CD8-positive, alpha-beta memory T cell (primary cell): Measurements from ENCODE around the gene EPHB1. TPM values are rescaled to one million over a fixed set of nuclear protein-coding genes. Genes with fewer than 3 reads are reported as not detected.

ENCODE experiments used
- CTCF ChIA-PET: fragments of 350-600 bp; sonication (Branson Sonifier 250); formaldehyde crosslinking; loops from one replicate; lab custom pipeline; 2021; ENCODE audit warnings: antibody characterized with exemption; lab: Charles Lee
- POLR2A ChIA-PET: fragments of 350-600 bp; sonication (Branson Sonifier 250); formaldehyde crosslinking; loops from one replicate; lab custom pipeline; 2021; ENCODE audit warnings: antibody characterized with exemption; lab: Charles Lee
- DNase-seq, 5 donors: peaks; one replicate each; pipeline versions ENCODE4 v3.0.0 to v3.0.0-alpha.2; 2020 to 2022; ENCODE audit warnings: mixed read lengths in 1 of 5
- H3K27ac ChIP-seq: one replicate; pipeline ENCODE4 v1.7.0; 2013; ENCODE audit warnings: low read depth, mild to moderate bottlenecking, low read length, moderate library complexity
- H3K27me3 ChIP-seq: 2 replicates; pipeline ENCODE4 v1.7.0; 2013; ENCODE audit warnings: low read length, mild to moderate bottlenecking; ENCODE audit not compliant: insufficient read depth, poor library complexity, severe bottlenecking
- H3K36me3 ChIP-seq: 2 replicates; pipeline ENCODE4 v1.7.0; 2013; ENCODE audit warnings: mild to moderate bottlenecking, low read length, moderate library complexity; ENCODE audit not compliant: insufficient read depth
- H3K4me1 ChIP-seq: 2 replicates; pipeline ENCODE4 v1.7.0; 2013; ENCODE audit warnings: mild to moderate bottlenecking, low read length, moderate library complexity; ENCODE audit not compliant: insufficient read depth
- H3K4me3 ChIP-seq: 2 replicates; pipeline ENCODE4 v1.7.0; 2013; ENCODE audit warnings: mild to moderate bottlenecking, low read length
- H3K9me3 ChIP-seq: 2 replicates; pipeline ENCODE4 v1.7.0; 2013; ENCODE audit warnings: mild to moderate bottlenecking, low read length
- H3K27ac Mint-ChIP-seq, 8 donors: one replicate each; pipeline ENCODE4 v1.8.0; 2020 to 2021; ENCODE audit warnings: mixed read lengths in 8 of 8, mild to moderate bottlenecking in 6 of 8, inconsistent platforms in 3 of 8, moderate library complexity in 3 of 8
- H3K27me3 Mint-ChIP-seq, 2 donors: one replicate each; pipeline ENCODE4 v1.8.0; 2020 to 2021; ENCODE audit warnings: mixed read lengths in 2 of 2, mild to moderate bottlenecking in 1 of 2, moderate library complexity in 1 of 2
- H3K36me3 Mint-ChIP-seq, 3 donors: one replicate each; pipeline ENCODE4 v1.8.0; 2020 to 2021; ENCODE audit warnings: mixed read lengths in 3 of 3, inconsistent platforms in 1 of 3, mild to moderate bottlenecking in 1 of 3
- H3K4me1 Mint-ChIP-seq, 3 donors: one replicate each; pipeline ENCODE4 v1.8.0; 2020 to 2021; ENCODE audit warnings: mixed read lengths in 3 of 3, inconsistent platforms in 1 of 3, mild to moderate bottlenecking in 1 of 3
- H3K4me3 Mint-ChIP-seq, 7 donors: one replicate each; pipeline ENCODE4 v1.8.0; 2020 to 2021; ENCODE audit warnings: mixed read lengths in 7 of 7, mild to moderate bottlenecking in 6 of 7, moderate library complexity in 4 of 7, inconsistent platforms in 2 of 7
- H3K9me3 Mint-ChIP-seq, 5 donors: one replicate each; pipeline ENCODE4 v1.8.0; 2020 to 2022; ENCODE audit warnings: mixed read lengths in 5 of 5, mild to moderate bottlenecking in 3 of 5, moderate library complexity in 2 of 5, inconsistent platforms in 1 of 5
- polyA plus RNA-seq: library from polyadenylated mRNA; unstranded; fragments of 300-500 nt; fragmentation: Illumina TruSeq; gene quantifications from one replicate; pipeline ENCODE4 v1.2.3, GENCODE V29; 2021
- total RNA-seq, 2 experiments: library from RNA; stranded (reverse); gene quantifications; one replicate each; pipeline ENCODE4 v1.2.3, GENCODE V29; 2021

EPHB1 gene
- total and polyA plus RNA-seq, 3 experiments from 2014 or later: 0.10 TPM; not detected in 2

GRCh38 chr3:135238871-135239614 is 444.0 kb downstream of the EPHB1 start:
- Mint-ChIP-seq H3K9me3 (peaks cover 0 to 2% (median 0%) of the 10 kb centered on the region in 5 donors), H3K36me3 (no peaks in the 10 kb centered on the region), H3K4me1 (no peaks in the 10 kb centered on the region), H3K27ac (no peak overlapping the region), H3K4me3 (no peak overlapping the region), H3K27me3 (peaks cover 0 to 4% of the 10 kb centered on the region in 2 donors)
- Histone ChIP-seq H3K27ac (no peak overlapping the region), H3K36me3 (no peaks in the 10 kb centered on the region), H3K4me3 (no peak overlapping the region), H3K27me3 (no peaks in the 10 kb centered on the region), H3K4me1 (no peaks in the 10 kb centered on the region), H3K9me3 (no peaks in the 10 kb centered on the region)
- ChIA-PET CTCF (no interaction called here), POLR2A (no interaction called here)
- DNase-seq: no peak

GRCh38 chr3:135239615-135239884 is 444.5 kb downstream of the EPHB1 start:
- no peaks in the 10 kb centered on the region for H3K36me3 ChIP-seq
- DNase-seq: no peak
- H3K36me3 Mint-ChIP-seq: no peaks in the 10 kb centered on the region
- no peaks in the 10 kb centered on the region for H3K4me1 Mint-ChIP-seq
- ChIA-PET CTCF (no interaction called here), POLR2A (no interaction called here)
- no peak overlapping the region for H3K4me3 ChIP-seq
- H3K27ac Mint-ChIP-seq: no peak overlapping the region
- H3K27ac ChIP-seq: no peak overlapping the region
- H3K27me3 ChIP-seq: no peaks in the 10 kb centered on the region
- H3K4me3 Mint-ChIP-seq: no peak overlapping the region
- H3K27me3 Mint-ChIP-seq: peaks cover 0 to 4% of the 10 kb centered on the region in 2 donors
- H3K9me3 ChIP-seq: no peaks in the 10 kb centered on the region
- H3K4me1 ChIP-seq: no peaks in the 10 kb centered on the region
- peaks cover 0 to 5% (median 0%) of the 10 kb centered on the region in 5 donors for H3K9me3 Mint-ChIP-seq

- no peaks in the 10 kb centered on the region for H3K9me3 ChIP-seq
- H3K27ac ChIP-seq: no peak overlapping the region
- H3K27ac Mint-ChIP-seq: no peak overlapping the region
- no peak overlapping the region for H3K4me3 Mint-ChIP-seq
- H3K4me3 ChIP-seq: no peak overlapping the region
- H3K36me3 Mint-ChIP-seq: no peaks in the 10 kb centered on the region
- peaks cover 0 to 2% of the 10 kb centered on the region in 2 donors for H3K27me3 Mint-ChIP-seq
- no peaks in the 10 kb centered on the region for H3K36me3 ChIP-seq
- no peaks in the 10 kb centered on the region for H3K4me1 ChIP-seq
- ChIA-PET CTCF (no interaction called here), POLR2A (no interaction called here)
- DNase-seq: no peak
- no peaks in the 10 kb centered on the region for H3K27me3 ChIP-seq
- H3K4me1 Mint-ChIP-seq: no peaks in the 10 kb centered on the region
- H3K9me3 Mint-ChIP-seq: peaks cover 0 to 5% (median 0%) of the 10 kb centered on the region in 5 donors
Observed at GRCh38 chr3:135240426-135240825, 445.4 kb downstream of the EPHB1 start.

- POLR2A ChIA-PET: no interaction called here
- CTCF ChIA-PET: no interaction called here
- H3K27me3 Mint-ChIP-seq: peaks cover 0 to 2% of the 10 kb centered on the region in 2 donors
- no peak for DNase-seq
- H3K36me3 Mint-ChIP-seq: no peaks in the 10 kb centered on the region
- no peaks in the 10 kb centered on the region for H3K4me1 ChIP-seq
- no peak overlapping the region for H3K27ac ChIP-seq
- H3K36me3 ChIP-seq: no peaks in the 10 kb centered on the region
- no peaks in the 10 kb centered on the region for H3K9me3 ChIP-seq
- H3K27ac Mint-ChIP-seq: no peak overlapping the region
- peaks cover 0 to 5% (median 0%) of the 10 kb centered on the region in 5 donors for H3K9me3 Mint-ChIP-seq
- no peaks in the 10 kb centered on the region for H3K27me3 ChIP-seq
- no peaks in the 10 kb centered on the region for H3K4me1 Mint-ChIP-seq
- no peak overlapping the region for H3K4me3 Mint-ChIP-seq
- H3K4me3 ChIP-seq: no peak overlapping the region
Observed at GRCh38 chr3:135242285-135242684, 447.2 kb downstream of the EPHB1 start.

GRCh38 chr3:135243616-135244015 is 448.6 kb downstream of the EPHB1 start:
- no peaks in the 10 kb centered on the region for H3K27me3 ChIP-seq
- no peaks in the 10 kb centered on the region for H3K9me3 ChIP-seq
- H3K36me3 ChIP-seq: no peaks in the 10 kb centered on the region
- no peaks in the 10 kb centered on the region for H3K4me1 Mint-ChIP-seq
- DNase-seq: no peak
- H3K27ac Mint-ChIP-seq: no peak overlapping the region
- POLR2A ChIA-PET: no interaction called here
- peaks cover 0 to 7% (median 0%) of the 10 kb centered on the region in 5 donors for H3K9me3 Mint-ChIP-seq
- H3K27ac ChIP-seq: no peak overlapping the region
- H3K4me1 ChIP-seq: no peaks in the 10 kb centered on the region
- no peak overlapping the region for H3K4me3 ChIP-seq
- no peak overlapping the region for H3K4me3 Mint-ChIP-seq
- peaks cover 0 to 2% of the 10 kb centered on the region in 2 donors for H3K27me3 Mint-ChIP-seq
- CTCF ChIA-PET: no interaction called here
- no peaks in the 10 kb centered on the region for H3K36me3 Mint-ChIP-seq

- no peak for DNase-seq
- ChIA-PET CTCF (no interaction called here), POLR2A (no interaction called here)
- Histone ChIP-seq H3K36me3 (no peaks in the 10 kb centered on the region), H3K9me3 (no peaks in the 10 kb centered on the region), H3K4me3 (no peak overlapping the region), H3K27me3 (no peaks in the 10 kb centered on the region), H3K4me1 (no peaks in the 10 kb centered on the region), H3K27ac (no peak overlapping the region)
- Mint-ChIP-seq H3K4me1 (no peaks in the 10 kb centered on the region), H3K9me3 (peaks cover 0 to 5% (median 0%) of the 10 kb centered on the region in 5 donors), H3K36me3 (no peaks in the 10 kb centered on the region), H3K27ac (no peak overlapping the region), H3K4me3 (no peak overlapping the region), H3K27me3 (no peaks in the 10 kb centered on the region)
Observed at GRCh38 chr3:135246027-135246426, 451.0 kb downstream of the EPHB1 start.

- Histone ChIP-seq H3K36me3 (no peaks in the 10 kb centered on the region), H3K9me3 (no peaks in the 10 kb centered on the region), H3K27me3 (no peaks in the 10 kb centered on the region), H3K4me3 (no peak overlapping the region), H3K27ac (no peak overlapping the region), H3K4me1 (no peaks in the 10 kb centered on the region)
- Mint-ChIP-seq H3K4me3 (no peak overlapping the region), H3K27ac (no peak overlapping the region), H3K36me3 (no peaks in the 10 kb centered on the region), H3K4me1 (no peaks in the 10 kb centered on the region), H3K9me3 (peaks cover 0 to 5% (median 0%) of the 10 kb centered on the region in 5 donors), H3K27me3 (no peaks in the 10 kb centered on the region)
- no peak for DNase-seq
- POLR2A ChIA-PET: no interaction called here
- CTCF ChIA-PET: no interaction called here
Observed at GRCh38 chr3:135248213-135248612, 453.2 kb downstream of the EPHB1 start.

GRCh38 chr3:135249186-135249585 is 454.1 kb downstream of the EPHB1 start:
- ChIA-PET POLR2A (no interaction called here), CTCF (no interaction called here)
- Mint-ChIP-seq H3K4me1 (no peaks in the 10 kb centered on the region), H3K4me3 (no peak overlapping the region), H3K9me3 (peaks cover 0 to 5% (median 0%) of the 10 kb centered on the region in 5 donors), H3K27me3 (no peaks in the 10 kb centered on the region), H3K36me3 (no peaks in the 10 kb centered on the region), H3K27ac (peak overlapping the region in 1 of 8 donors; percentile 63)
- no peaks in the 10 kb centered on the region for H3K27me3 ChIP-seq
- H3K4me1 ChIP-seq: no peaks in the 10 kb centered on the region
- no peak overlapping the region for H3K27ac ChIP-seq
- H3K9me3 ChIP-seq: no peaks in the 10 kb centered on the region
- no peaks in the 10 kb centered on the region for H3K36me3 ChIP-seq
- DNase-seq: no peak
- no peak overlapping the region for H3K4me3 ChIP-seq
